CD1c-positive myeloid dendritic cell (primary cell): ENCODE measurements around the gene TACC2.

ENCODE experiments used
- DNase-seq: peaks from one replicate; pipeline ENCODE4 v3.0.0-alpha.2; 2016; ENCODE audit errors: extremely low spot score

TACC2 gene

DNA sequence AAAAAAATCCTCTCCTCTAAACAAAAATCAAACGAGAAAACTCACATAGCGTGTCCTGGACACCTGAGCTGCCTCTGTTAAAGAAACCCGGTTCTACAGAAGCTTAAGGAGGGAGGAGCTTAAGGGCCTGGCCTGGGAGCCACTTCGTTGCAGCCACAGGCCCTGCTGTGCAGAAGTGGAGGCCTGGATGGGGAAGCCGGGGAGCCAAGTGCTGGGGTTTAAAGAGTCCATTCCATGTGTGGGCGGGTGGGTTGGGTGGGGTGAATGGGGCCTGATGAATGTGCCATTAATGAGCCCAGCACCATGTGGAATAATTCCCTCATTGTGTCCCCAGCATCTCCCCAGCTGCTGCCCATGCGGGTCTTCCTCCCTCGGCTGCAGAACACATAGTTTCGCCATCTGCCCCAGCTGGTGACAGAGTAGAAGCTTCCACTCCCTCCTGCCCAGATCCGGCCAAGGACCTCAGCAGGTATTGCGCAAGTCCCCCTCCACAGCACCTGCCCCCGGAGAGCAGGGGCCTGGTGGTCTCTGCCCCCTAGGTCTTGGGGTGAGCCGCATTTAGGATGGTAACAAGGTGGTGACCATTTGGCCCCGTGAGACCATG, 154.4 kb downstream of the TACC2 start:
- no peak for DNase-seq

DNA sequence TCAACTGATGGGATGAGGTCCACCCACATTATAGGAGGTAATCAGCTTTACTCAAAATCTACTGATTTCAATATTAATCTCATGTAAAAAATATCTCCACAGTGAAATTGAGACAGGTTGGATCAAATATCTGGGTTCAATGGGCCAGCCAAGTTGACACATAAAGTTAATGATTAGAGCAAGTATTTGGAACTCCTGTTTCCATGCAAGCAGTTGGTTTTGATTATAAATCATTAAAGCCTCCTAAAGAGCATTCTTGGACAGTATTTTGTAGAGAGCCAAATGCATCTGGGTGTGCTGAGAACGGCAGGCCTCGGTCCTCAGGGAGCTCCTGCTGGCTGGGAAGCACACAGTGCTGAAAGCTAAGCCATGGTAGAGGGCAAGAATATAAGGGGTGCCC, 155.2 kb downstream of the TACC2 start:
- no peak for DNase-seq

DNA sequence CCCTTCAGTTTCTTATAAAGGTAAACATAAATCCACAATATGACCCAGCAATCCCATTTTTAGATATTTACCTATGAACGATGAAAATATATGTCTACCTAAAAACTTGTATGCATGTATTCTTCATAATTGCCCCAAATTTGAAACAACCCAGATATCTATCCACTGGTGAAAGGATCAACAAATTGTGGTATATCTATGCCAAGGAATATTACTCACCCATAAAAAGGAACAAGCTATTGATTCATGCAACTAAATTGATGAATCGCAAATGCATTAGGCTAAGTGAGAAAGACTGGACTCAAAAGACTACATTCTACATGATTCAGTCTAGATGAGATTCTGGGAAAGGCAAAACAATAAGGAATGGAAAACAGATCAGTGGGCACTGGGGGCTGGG, 156.2 kb downstream of the TACC2 start:
- DNase-seq = no peak

GRCh38 chr10:122147663-122148062, 158.7 kb downstream of the TACC2 start:
- DNase-seq = no peak

- DNase-seq = no peak
Observed at GRCh38 chr10:122148876-122149560, 160.1 kb downstream of the TACC2 start.

DNA sequence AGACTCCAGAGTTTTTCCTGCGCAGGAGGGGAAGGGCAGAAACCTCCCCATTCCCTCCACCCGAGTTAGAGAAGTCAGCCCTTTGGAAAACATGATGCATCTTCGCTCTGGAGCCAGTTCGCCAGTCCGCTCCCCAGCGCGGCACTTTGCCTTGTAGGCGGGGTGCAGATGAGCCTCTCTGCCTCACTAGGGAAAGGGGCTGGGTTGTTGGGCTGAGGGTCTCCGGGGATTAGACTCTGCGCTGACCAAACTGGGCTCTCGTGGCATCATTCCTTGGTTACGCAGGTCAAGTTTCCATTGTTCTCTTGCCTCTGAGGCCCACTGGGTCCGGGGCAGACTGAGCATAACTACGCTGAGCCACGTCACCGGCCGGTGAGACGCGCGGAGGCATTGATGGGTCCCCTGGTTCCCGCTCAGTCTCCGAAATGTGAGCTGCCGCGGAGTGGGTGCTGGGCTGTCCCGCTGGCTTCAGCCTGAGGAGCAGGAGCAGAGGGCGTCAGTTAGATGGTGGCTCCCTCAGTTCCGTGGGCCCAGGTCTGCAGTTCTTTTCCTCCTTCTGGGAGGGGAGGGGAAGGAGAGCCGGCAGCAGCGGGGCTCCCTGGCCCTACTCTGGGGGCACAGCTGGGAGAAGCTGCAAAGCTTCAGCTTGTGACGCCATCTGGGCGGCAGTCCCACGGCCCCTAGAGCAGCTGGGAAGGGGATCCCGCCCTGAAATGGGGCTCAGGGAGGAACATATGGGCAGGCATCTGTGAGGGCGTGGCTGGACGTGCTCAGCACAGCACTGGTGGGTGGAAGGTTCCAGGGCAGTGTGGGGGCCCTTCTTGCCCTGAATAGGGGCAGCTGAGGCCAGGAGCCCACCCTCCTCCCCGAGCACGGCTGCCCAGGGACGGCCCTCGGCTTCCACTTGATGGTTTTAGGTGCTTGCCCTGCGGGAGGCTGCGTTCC, 160.9 kb downstream of the TACC2 start:
- DNase-seq = no peak

DNA sequence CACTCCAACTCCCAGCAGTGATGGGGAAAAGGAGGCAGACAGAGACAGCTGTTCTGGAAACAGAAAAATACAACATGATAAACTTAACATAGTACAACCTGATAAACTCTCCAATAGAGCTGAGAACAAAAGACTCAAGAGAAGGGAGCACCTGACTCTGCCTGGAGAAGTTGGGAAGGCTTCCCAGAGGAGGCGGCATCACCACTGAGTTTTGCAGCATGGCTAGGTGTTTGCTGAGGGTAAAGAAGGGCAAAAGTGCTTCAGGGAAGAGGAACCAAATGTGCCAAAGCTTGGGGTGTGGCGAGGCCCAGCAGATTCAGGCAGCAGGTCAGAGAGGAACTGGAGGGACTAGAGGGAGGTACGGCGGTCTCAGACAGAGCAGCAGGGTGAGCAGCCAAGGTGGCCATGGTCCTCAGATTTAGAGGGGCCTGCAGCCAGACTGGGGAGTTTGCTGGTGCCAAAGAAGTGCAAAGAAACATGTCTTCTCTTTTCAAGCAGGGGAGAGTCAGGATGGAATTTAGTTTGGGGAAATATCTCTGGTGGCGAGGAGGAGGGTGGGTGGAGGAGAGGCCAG, 162.2 kb downstream of the TACC2 start:
- no peak for DNase-seq

GRCh38 chr10:122152544-122152943, 163.6 kb downstream of the TACC2 start:
- DNase-seq = no peak

GRCh38 chr10:122154031-122154544, 165.1 kb downstream of the TACC2 start:
- no peak for DNase-seq

- no peak for DNase-seq
Observed at GRCh38 chr10:122154545-122155366, 165.8 kb downstream of the TACC2 start.

GRCh38 chr10:122157451-122157850, 168.5 kb downstream of the TACC2 start:
- DNase-seq = no peak

- DNase-seq = no peak
Observed at GRCh38 chr10:122158362-122158761, 169.4 kb downstream of the TACC2 start.

DNA sequence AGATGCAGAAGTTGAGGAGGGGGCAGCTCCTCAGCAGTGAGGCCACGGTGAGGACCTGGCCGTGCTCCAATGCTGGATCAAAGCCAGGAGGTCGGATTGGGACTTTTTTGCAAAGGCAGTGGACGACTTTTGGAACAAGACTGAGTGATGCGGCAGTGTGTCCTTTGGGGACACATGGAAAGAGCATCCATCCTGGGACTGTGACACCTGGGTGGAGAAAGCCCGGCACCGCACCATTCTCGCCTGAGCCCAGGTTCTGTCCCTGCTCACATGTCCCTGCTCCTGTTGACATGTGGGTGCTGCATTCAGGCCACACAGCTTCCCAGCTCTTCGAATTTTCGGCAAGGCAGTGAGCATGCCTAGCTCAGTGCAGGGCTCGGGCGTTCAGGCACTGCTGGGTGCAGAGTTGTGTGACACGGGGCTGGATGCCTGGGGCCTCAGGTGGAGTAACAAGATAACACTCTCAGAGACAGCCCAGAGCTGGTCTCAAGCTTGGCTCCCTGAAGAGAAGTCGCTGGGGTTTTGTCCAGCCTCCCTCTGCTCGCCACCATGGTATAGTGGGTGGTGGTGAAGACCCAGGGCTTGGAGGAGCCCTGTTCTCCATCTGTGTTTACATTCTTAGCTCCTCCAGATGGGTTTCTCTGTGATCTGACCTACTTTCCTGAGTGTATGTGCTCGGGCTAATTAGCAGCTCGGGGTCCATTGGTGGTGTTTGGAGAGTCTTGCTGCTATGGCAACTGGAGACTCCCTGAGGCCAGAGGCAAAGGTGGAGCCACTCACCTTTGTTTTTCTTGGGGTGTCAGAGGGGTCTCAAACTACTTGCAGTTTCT, 170.4 kb downstream of the TACC2 start:
- no peak for DNase-seq

GRCh38 chr10:122161795-122162194, 172.8 kb downstream of the TACC2 start:
- DNase-seq = no peak

DNA sequence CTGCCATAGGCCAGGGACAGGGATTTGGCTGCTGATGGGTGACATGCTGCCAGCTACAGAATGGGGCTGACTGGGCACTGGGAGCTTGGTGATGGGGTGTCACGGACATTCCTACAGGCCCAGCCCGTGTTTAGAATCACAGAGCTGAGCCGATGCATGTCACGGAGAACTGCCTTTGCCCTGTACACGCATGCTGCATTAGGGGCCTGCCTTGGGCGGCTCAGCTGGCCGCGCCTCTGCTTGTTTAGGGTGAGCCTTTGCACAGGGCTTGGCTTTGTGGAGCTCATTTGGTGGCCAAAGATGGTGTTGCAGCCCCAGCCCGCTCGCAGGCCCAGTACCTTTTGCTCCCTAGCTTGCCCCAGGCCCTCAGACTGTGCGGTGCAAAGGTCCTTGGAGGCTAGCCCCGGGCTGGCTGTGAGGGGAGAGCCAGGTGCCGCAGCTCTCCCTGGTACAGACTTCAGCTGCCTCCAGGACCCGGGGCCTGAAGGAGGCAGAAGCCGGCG, 173.8 kb downstream of the TACC2 start:
- no peak for DNase-seq

- DNase-seq = no peak
Observed at GRCh38 chr10:122163174-122164022, 174.4 kb downstream of the TACC2 start.

DNA sequence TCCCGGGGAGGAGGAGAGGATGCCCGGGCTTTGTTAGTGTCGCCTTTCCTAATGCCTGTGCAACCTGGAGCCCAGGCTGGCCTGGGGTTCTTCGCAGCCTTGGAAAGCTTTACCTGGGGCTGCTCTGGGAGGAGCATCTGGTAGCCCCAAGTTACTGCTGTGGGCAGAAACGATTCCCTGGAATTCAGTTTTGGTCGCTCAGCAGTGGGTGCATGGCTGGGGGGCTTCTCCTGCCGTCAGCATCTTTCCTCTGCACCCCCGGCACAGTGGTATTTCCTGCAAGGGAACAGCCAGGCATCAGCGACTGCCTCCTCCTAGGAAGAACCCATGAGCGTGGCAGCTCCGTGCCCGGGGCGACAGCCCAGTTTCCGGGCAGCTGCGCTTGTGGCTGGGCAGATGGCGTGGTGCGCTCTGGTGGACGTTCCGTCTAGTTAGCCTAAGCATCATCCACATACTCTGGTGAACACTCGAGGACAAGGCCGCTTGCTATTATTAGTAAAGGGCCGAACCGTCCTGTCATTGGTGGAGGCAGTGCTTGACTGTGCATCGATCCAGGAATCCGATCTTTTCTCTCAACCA, 175.1 kb downstream of the TACC2 start:
- DNase-seq = no peak

DNA sequence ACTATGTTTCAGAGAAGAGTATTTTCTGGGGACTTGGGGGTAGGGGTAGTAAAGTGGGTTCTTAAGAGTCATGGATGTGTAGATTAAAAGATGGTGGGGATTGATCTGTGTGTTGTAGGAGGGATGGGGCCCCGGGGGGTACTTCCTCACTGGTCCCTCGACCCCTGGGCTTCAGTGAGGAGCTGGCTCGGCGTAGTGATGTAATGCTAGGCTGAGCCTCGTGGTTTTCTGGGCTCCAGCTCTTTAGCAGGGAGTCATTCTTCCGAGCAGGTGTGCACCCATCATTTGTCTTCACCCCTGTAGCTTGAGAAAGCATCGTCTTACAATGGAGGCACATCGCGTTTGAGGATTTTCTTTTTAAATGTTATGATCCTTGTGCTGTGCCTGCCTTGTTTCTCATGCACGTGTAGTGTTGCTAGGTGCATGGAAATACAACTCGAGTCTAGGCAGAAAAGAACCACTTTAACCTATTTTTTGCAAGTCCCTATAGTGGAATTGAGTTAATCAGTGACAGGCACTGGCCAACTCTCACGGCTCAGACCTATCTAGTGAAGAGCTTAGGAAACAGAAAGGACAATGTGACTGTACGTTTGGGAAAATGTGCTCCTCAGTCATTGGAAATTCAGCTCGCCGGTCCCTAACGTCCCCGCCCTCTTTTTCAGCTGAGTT, 176.0 kb downstream of the TACC2 start:
- no peak for DNase-seq
